ENCODE measurements around the gene LRRC2.

The LRRC2 gene

DNA sequence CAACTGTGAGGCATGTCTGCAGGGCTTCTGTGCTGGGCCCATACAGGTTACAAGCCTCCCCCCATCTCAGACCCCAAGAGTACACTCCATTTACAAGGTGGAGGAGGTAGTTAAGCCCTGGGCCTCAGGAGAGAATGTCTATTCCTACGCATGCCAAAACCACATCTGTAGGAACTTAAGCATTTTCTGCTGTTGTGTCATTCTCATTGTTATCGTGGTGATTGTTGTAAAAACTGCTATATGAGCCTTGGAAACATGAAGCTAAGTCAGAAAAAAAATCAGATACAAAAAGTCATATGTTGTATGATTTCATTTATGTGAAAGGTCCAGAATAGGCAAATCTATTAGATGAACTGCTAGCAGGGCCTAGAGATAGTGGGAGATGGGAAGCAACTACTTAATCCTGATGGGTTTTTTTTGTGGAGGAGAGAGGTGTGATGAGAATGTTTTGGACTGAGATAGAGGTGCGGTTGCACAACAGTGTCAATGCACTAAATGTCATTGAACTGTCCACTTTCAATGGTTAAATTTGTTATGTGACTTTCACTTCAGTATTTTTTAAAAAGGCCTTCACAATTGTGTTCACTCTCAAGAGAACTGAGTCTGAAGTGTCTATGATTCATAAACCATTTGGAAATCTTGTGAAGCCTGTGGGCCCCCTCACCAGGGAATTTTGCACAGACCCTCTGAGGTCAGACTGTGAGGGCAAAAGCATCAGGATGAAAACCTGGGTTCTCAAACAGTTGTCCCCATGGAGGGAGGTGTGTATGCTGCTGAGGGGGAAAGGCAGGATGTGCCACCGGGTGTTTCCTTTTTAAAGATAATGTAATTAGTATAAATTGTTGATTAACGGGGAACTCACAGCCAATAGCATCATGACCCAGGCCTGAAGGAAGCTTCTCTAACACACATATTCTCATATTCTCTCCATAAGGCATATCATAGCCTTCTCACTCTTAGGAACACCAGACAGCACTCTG, 65.2 kb downstream of the LRRC2 start:
- Histone ChIP-seq H3K4me1 (ENCODE audit: insufficient read depth, low read length, poor library complexity, severe bottlenecking) (peaks cover 72% of the 10 kb centered on the region), H3K79me2 (ENCODE audit: insufficient read depth, low read length) (no peaks in the 10 kb centered on the region), H3K4me2 (ENCODE audit: low read depth, low read length, poor library complexity, severe bottlenecking) (peak overlapping the region; percentile 46), H3K9me2 (replicated peaks; ENCODE audit: low read depth, low read length) (no peaks in the 10 kb centered on the region), H2AFZ (ENCODE audit: low read length) (0 out of 2 replicates have a peak overlapping the region, but pooled peaks have one; percentile 14), H3K36me3 (ENCODE audit: insufficient read depth, low read length) (no peaks in the 10 kb centered on the region), H3K9me3 (ENCODE audit: insufficient read depth, low read depth, low read length) (no peaks in the 10 kb centered on the region), H3K27me3 (ENCODE audit: insufficient read depth, low read length, poor library complexity, severe bottlenecking) (no peaks in the 10 kb centered on the region), H4K20me1 (ENCODE audit: insufficient read depth, low read length, poor library complexity, severe bottlenecking) (no peaks in the 10 kb centered on the region), H3K4me3 (ENCODE audit: low read length, poor library complexity, severe bottlenecking) (no peak overlapping the region), H3F3A (ENCODE audit: low read depth) (no peaks in the 10 kb centered on the region), H3K9ac (ENCODE audit: low read depth, low read length, poor library complexity, severe bottlenecking) (peak overlapping the region; percentile 13)
- TF ChIP-seq CTCF (conservative IDR thresholded peaks at IDR 0.05; ENCODE audit: low read length), result no peak
- TF ChIP-seq EZH2phosphoT487 (IDR thresholded peaks at IDR 0.05; ENCODE audit: borderline replicate concordance), result no peak

DNA sequence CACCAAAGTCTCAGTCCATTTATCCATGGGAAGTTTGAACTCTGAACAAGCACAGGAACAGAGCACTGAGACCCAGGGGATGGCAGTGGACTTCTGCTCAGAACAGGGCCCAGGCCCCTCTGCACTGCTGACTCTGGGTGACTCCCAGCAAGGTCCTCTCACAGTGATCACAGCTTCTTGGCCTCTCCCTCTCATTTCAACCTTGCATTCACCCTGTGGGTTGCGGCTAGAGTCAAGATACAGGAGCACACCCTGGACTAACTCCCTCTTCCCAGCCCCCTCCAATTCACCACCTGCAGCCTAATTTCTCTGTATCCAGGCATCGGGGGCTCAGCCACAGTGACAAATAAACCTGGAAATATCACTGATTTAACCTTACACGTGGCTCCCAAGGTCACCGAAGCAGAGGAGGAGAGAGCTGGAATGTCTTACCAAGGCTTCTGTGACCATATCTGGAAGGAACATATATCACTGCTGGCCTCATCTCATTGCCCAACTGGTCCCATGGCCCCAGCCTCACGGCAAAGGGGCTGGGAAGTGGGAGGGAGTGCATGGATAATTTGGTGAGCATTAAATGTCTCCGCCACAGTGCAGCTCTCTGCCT, 67.1 kb downstream of the LRRC2 start:
- Histone ChIP-seq H2AFZ (ENCODE audit: low read length) (peak overlapping the region; percentile 30; the same call in 1 of the 2 replicates), H3K4me2 (ENCODE audit: low read depth, low read length, poor library complexity, severe bottlenecking) (no peak overlapping the region), H3K9me3 (ENCODE audit: insufficient read depth, low read depth, low read length) (no peaks in the 10 kb centered on the region), H4K20me1 (ENCODE audit: insufficient read depth, low read length, poor library complexity, severe bottlenecking) (no peaks in the 10 kb centered on the region), H3K9me2 (replicated peaks; ENCODE audit: low read depth, low read length) (no peaks in the 10 kb centered on the region), H3K36me3 (ENCODE audit: insufficient read depth, low read length) (no peaks in the 10 kb centered on the region), H3K9ac (ENCODE audit: low read depth, low read length, poor library complexity, severe bottlenecking) (peak overlapping the region; percentile 44), H3K79me2 (ENCODE audit: insufficient read depth, low read length) (no peaks in the 10 kb centered on the region), H3K27me3 (ENCODE audit: insufficient read depth, low read length, poor library complexity, severe bottlenecking) (no peaks in the 10 kb centered on the region), H3K4me3 (ENCODE audit: low read length, poor library complexity, severe bottlenecking) (no peak overlapping the region), H3K4me1 (ENCODE audit: insufficient read depth, low read length, poor library complexity, severe bottlenecking) (peaks cover 76% of the 10 kb centered on the region), H3F3A (ENCODE audit: low read depth) (no peaks in the 10 kb centered on the region)
- TF ChIP-seq CTCF (conservative IDR thresholded peaks at IDR 0.05; ENCODE audit: low read length) (no peak), EZH2phosphoT487 (IDR thresholded peaks at IDR 0.05; ENCODE audit: borderline replicate concordance) (no peak)

DNA sequence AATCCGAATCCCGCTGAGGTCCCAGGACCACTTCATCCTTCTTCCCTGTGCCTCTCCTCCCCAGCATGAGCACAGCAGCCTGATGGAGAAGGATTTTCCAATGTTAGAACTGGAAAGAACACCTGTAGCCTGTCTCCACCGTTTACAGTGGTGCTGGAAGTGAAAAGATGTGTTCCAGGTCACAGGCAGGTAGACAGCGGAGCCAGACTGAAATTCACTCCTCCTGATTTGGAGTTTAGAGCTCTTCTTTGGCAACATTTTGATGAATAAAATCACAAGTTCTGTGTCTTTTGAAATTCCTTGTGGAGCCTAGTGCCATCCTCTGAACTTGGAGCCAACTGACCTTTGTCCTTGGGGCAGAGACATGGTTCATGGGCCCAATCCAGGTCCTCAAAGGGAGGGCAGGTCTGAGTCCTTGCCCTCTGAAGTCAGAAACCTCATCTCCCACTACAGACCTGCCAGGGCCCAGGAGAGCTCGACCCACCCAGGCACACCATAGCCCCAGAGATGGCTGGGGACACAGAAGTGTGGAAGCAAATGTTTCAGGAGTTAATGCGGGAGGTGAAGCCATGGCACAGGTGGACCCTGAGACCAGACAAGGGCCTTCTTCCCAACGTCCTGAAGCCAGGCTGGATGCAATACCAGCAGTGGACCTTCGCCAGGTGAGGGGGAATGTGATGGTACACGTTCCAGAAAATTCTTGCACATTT, 68.4 kb downstream of the LRRC2 start, which contains the start of gene RTP3:
Gene RTP3, plus strand, starts transcription at position 421 of the 710 bp plus-strand sequence. Its CDS starts 87 bp downstream, at position 508.
- H3K4me1 ChIP-seq (ENCODE audit: insufficient read depth, low read length, poor library complexity, severe bottlenecking), result peaks cover 71% of the 10 kb centered on the region
- H3K4me2 ChIP-seq (ENCODE audit: low read depth, low read length, poor library complexity, severe bottlenecking), result no peak within 1 kb of the TSS
- no peaks in the 10 kb centered on the region for H3K36me3 ChIP-seq (ENCODE audit: insufficient read depth, low read length)
- no peak within 1 kb of the TSS for H3K4me3 ChIP-seq (ENCODE audit: low read length, poor library complexity, severe bottlenecking)
- H3K79me2 ChIP-seq (ENCODE audit: insufficient read depth, low read length), result no peaks in the 10 kb centered on the region
- peak within 1 kb of the TSS; percentile 44 for H3K9ac ChIP-seq (ENCODE audit: low read depth, low read length, poor library complexity, severe bottlenecking)
- no peaks in the 10 kb centered on the region for H4K20me1 ChIP-seq (ENCODE audit: insufficient read depth, low read length, poor library complexity, severe bottlenecking)
- peak within 1 kb of the TSS; percentile 30; the same call in 1 of the 2 replicates for H2AFZ ChIP-seq (ENCODE audit: low read length)
- no peaks in the 10 kb centered on the region for H3K9me2 ChIP-seq (replicated peaks; ENCODE audit: low read depth, low read length)
- no peak for TF ChIP-seq EZH2phosphoT487 (IDR thresholded peaks at IDR 0.05; ENCODE audit: borderline replicate concordance)
- TF ChIP-seq CTCF (conservative IDR thresholded peaks at IDR 0.05; ENCODE audit: low read length), result no peak
- no peaks in the 10 kb centered on the region for H3K27me3 ChIP-seq (ENCODE audit: insufficient read depth, low read length, poor library complexity, severe bottlenecking)
- no peaks in the 10 kb centered on the region for H3K9me3 ChIP-seq (ENCODE audit: insufficient read depth, low read depth, low read length)
- no peaks in the 10 kb centered on the region for H3F3A ChIP-seq (ENCODE audit: low read depth)
